ENCODE data around the gene USP22. TPM values are rescaled to one million over a fixed set of nuclear protein-coding genes. Genes with fewer than 3 reads are reported as not detected.

Gene USP22
- total and polyA plus RNA-seq, 2 experiments from 2014 or later: 68.9 to 296 TPM

- H3K4me3 Mint-ChIP-seq: no peak overlapping the region
- H3K4me3 ChIP-seq: no peak overlapping the region
- no peak overlapping the region for H3K4me2 ChIP-seq
- ATAC-seq (no peak), DNase-seq (ENCODE audit: low spot score) (no peak)
- H3K4me1 ChIP-seq (ENCODE audit: insufficient read depth): no peaks in the 10 kb centered on the region
- H3K9me3 Mint-ChIP-seq: peaks cover 12% of the 10 kb centered on the region
- H3K36me3 Mint-ChIP-seq (ENCODE audit: low read depth): peaks cover 19% of the 10 kb centered on the region
- H3K27ac ChIP-seq (ENCODE audit: low read depth): no peak overlapping the region
- no peaks in the 10 kb centered on the region for H3F3A ChIP-seq (replicated peaks; ENCODE audit: low read depth)
- H3K27me3 ChIP-seq (ENCODE audit: insufficient read depth): no peaks in the 10 kb centered on the region
- H3K36me3 ChIP-seq (ENCODE audit: insufficient read depth): no peaks in the 10 kb centered on the region
- H3K79me2 ChIP-seq (replicated peaks; ENCODE audit: insufficient read depth): 0 out of 2 replicates have a peak, but pooled peaks cover 2% of the 10 kb centered on the region
- peaks cover 2% of the 10 kb centered on the region; the same call in 2 of the 3 replicates for H3K4me1 Mint-ChIP-seq
- no peak overlapping the region for H3K27ac Mint-ChIP-seq
- no peaks in the 10 kb centered on the region for H4K20me1 ChIP-seq (replicated peaks; ENCODE audit: insufficient read depth)
- no peak overlapping the region for H2AFZ ChIP-seq
- H3K9me2 ChIP-seq (ENCODE audit: insufficient read depth): no peaks in the 10 kb centered on the region
- no peak for TF ChIP-seq POLR2AphosphoS5 (IDR thresholded peaks at IDR 0.05; ENCODE audit: low read depth)
- TF ChIP-seq STAT1 (IDR thresholded peaks at IDR 0.05; ENCODE audit: unreplicated experiment): no peak
- TF ChIP-seq REST (IDR thresholded peaks at IDR 0.05; ENCODE audit: unreplicated experiment): no peak
- no peak for TF ChIP-seq JUNB (IDR thresholded peaks at IDR 0.05; ENCODE audit: unreplicated experiment)
- no peak for TF ChIP-seq ETS1 (IDR thresholded peaks at IDR 0.05)
- no peak for TF ChIP-seq CREB1 (CRISPR knock-in tag; IDR thresholded peaks at IDR 0.05; ENCODE audit: low read depth)
- no peak for TF ChIP-seq EZH2 (IDR thresholded peaks at IDR 0.05; ENCODE audit: low read depth, unreplicated experiment)
- no peak for TF ChIP-seq NANOG (IDR thresholded peaks at IDR 0.05; ENCODE audit: borderline replicate concordance)
- TF ChIP-seq EZH2phosphoT487 (IDR thresholded peaks at IDR 0.05; ENCODE audit: unreplicated experiment): no peak
- TF ChIP-seq ZNF462 (CRISPR knock-in tag; IDR thresholded peaks at IDR 0.05): no peak
- TF ChIP-seq CTCF (conservative IDR thresholded peaks at IDR 0.05; ENCODE audit: low read depth in 2 of 2): no peak
- no peak for TF ChIP-seq ZNF331 (CRISPR knock-in tag; IDR thresholded peaks at IDR 0.05; ENCODE audit: low read depth)
- TF ChIP-seq ZNF114 (CRISPR knock-in tag; IDR thresholded peaks at IDR 0.05): no peak
- H3K27me3 Mint-ChIP-seq (ENCODE audit: insufficient read depth, low read depth, poor library complexity): peaks cover 2% of the 10 kb centered on the region
These were observed 46.3 kb upstream of the USP22 start for GRCh38 chr17:21089145-21089544.

Measured in GM23338 (cell line).